Measurements from ENCODE around the gene CAMSAP2.

CAMSAP2 gene

GRCh38 chr1:200793677-200794076 lies 55.0 kb downstream of the CAMSAP2 start:
- FAIRE-seq (peak; percentile 48), DNase-seq (ENCODE audit: insufficient read length, low spot score) (no peak)
- no peak for TF ChIP-seq CTCF (IDR thresholded peaks at IDR 0.05; ENCODE audit: insufficient read depth, missing control alignments)

- DNase-seq (ENCODE audit: insufficient read length, low spot score): no peak
- TF ChIP-seq CTCF (IDR thresholded peaks at IDR 0.05; ENCODE audit: insufficient read depth, missing control alignments): no peak
- FAIRE-seq: no peak
These were observed 55.9 kb downstream of the CAMSAP2 start for GRCh38 chr1:200794506-200795065.

GRCh38 chr1:200795156-200795555 lies 56.5 kb downstream of the CAMSAP2 start:
- TF ChIP-seq CTCF (IDR thresholded peaks at IDR 0.05; ENCODE audit: insufficient read depth, missing control alignments): no peak
- DNase-seq (ENCODE audit: insufficient read length, low spot score): no peak
- peak; percentile 41 for FAIRE-seq

- no peak for TF ChIP-seq CTCF (IDR thresholded peaks at IDR 0.05; ENCODE audit: insufficient read depth, missing control alignments)
- DNase-seq (ENCODE audit: insufficient read length, low spot score): no peak
- FAIRE-seq: peak; percentile 35
These were observed 63.3 kb downstream of the CAMSAP2 start for GRCh38 chr1:200802042-200802441.

GRCh38 chr1:200802865-200803512 lies 64.3 kb downstream of the CAMSAP2 start:
- TF ChIP-seq CTCF (IDR thresholded peaks at IDR 0.05; ENCODE audit: insufficient read depth, missing control alignments): peak; percentile 100
- FAIRE-seq (peak; percentile 93), DNase-seq (ENCODE audit: insufficient read length, low spot score) (peak; percentile 53)

GRCh38 chr1:200805719-200806118 lies 67.0 kb downstream of the CAMSAP2 start:
- DNase-seq (ENCODE audit: insufficient read length, low spot score) (no peak), FAIRE-seq (no peak)
- TF ChIP-seq CTCF (IDR thresholded peaks at IDR 0.05; ENCODE audit: insufficient read depth, missing control alignments): no peak

GRCh38 chr1:200808846-200809245 lies 70.2 kb downstream of the CAMSAP2 start:
- FAIRE-seq (peak; percentile 6), DNase-seq (ENCODE audit: insufficient read length, low spot score) (no peak)
- TF ChIP-seq CTCF (IDR thresholded peaks at IDR 0.05; ENCODE audit: insufficient read depth, missing control alignments): no peak

Measured in D721Med (cell line).